HFFc6 (cell line): ENCODE data around the gene AK9. TPM values are rescaled to one million over a fixed set of nuclear protein-coding genes. Genes with fewer than 3 reads are reported as not detected.

ENCODE experiments used
- DNase-seq: peaks from one replicate; pipeline ENCODE4 v3.0.0-alpha.2; 2018
- H3K27ac Mint-ChIP-seq: 2 replicates; pipeline ENCODE4 v1.8.0; 2020; ENCODE audit warnings: mild to moderate bottlenecking, mixed read lengths
- H3K27me3 Mint-ChIP-seq: 2 replicates; pipeline ENCODE4 v1.8.0; 2021; ENCODE audit warnings: mild to moderate bottlenecking, moderate library complexity, mixed read lengths; ENCODE audit not compliant: insufficient read depth
- H3K36me3 Mint-ChIP-seq: 2 replicates; pipeline ENCODE4 v1.8.0; 2021; ENCODE audit warnings: low read depth, mixed read lengths
- H3K4me1 Mint-ChIP-seq: 2 replicates; pipeline ENCODE4 v1.8.0; 2020; ENCODE audit warnings: low read depth, mixed read lengths
- H3K4me3 Mint-ChIP-seq: 2 replicates; pipeline ENCODE4 v1.8.0; 2020; ENCODE audit warnings: mild to moderate bottlenecking, moderate library complexity, mixed read lengths
- H3K9me3 Mint-ChIP-seq: 2 replicates; pipeline ENCODE4 v1.8.0; 2020; ENCODE audit warnings: mild to moderate bottlenecking, mixed read lengths
- total RNA-seq, 6 experiments: library from RNA; stranded (reverse); fragmentation: NEBNext Ultra II Directional; extraction: Animal tissue kit (Norgen Biotek cat#: 25700); gene quantifications; 2 replicates in 1 of 6; 3 replicates in 5 of 6; pipeline ENCODE4 v1.2.3, GENCODE V29; 2021
- TF ChIP-seq, protein P1 (sequence below): fragments of 200-600 bp; sonication (generic); IDR thresholded peaks from 2 replicates; pipeline ENCODE4 v1.5.0; 2021; ENCODE audit warnings: antibody characterized with exemption, mild to moderate bottlenecking

AK9 gene
- total RNA-seq, 6 experiments from 2014 or later, result 1.2 to 2.0 (median 1.5) TPM

DNA sequence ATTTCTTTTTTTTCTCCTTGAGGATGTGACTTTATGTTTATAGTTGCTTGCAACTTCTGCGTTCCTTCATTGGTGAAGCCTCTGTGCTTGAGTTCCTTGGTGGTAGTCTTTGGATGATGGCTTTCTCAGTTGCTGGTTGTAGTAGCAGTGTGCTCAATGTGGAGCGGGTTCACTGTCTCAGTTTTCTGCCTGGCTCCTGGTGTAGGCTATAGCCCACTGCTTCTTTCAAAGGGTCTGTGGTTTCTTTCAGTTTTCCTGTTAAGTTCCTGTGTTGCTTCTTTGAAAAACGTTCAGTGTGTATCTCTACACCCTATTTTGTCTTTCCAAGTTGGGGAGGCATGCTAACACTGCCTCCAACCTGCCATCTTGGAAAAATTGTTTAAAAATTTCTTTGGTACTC, 174.1 kb downstream of the AK9 start:
- H3K9me3 Mint-ChIP-seq, result no peaks in the 10 kb centered on the region
- no peak for DNase-seq
- no peak overlapping the region for H3K27ac Mint-ChIP-seq
- H3K36me3 Mint-ChIP-seq, result no peaks in the 10 kb centered on the region
- H3K4me1 Mint-ChIP-seq, result peaks cover 42% of the 10 kb centered on the region
- peaks cover 10% of the 10 kb centered on the region for H3K27me3 Mint-ChIP-seq
- TF ChIP-seq, protein P1, sequence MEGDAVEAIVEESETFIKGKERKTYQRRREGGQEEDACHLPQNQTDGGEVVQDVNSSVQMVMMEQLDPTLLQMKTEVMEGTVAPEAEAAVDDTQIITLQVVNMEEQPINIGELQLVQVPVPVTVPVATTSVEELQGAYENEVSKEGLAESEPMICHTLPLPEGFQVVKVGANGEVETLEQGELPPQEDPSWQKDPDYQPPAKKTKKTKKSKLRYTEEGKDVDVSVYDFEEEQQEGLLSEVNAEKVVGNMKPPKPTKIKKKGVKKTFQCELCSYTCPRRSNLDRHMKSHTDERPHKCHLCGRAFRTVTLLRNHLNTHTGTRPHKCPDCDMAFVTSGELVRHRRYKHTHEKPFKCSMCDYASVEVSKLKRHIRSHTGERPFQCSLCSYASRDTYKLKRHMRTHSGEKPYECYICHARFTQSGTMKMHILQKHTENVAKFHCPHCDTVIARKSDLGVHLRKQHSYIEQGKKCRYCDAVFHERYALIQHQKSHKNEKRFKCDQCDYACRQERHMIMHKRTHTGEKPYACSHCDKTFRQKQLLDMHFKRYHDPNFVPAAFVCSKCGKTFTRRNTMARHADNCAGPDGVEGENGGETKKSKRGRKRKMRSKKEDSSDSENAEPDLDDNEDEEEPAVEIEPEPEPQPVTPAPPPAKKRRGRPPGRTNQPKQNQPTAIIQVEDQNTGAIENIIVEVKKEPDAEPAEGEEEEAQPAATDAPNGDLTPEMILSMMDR, result no peak
- no peak overlapping the region for H3K4me3 Mint-ChIP-seq

DNA sequence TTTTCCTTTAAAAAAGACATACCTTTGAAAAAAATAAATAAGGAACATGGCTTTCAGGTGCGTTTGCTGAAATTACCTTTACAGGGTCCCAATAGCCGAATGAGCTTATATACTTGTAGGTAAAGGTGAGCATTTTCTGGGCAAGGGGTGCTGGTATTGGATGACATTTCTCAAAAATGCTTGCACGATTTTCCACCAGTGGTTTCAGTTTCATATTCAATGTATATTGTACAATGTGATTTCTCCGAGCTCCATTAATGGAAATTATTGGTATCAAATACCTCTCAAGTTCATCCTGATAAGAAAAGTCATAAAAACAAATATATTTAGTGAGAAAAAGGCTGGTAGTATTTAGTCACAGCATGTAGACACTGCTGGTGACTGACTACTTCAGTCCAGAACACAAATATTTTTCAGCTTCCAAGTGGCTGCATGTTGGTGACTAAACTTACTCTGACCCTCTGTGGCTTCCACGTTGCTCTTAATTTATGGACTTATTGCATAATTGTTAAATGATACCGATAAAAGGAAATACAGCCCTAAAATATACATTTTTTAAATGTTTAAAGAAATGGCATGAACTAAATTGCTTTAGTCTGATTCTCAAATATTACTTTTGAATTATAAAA, 175.1 kb downstream of the AK9 start:
- no peak for DNase-seq
- no peak overlapping the region for H3K27ac Mint-ChIP-seq
- H3K27me3 Mint-ChIP-seq, result peaks cover 10% of the 10 kb centered on the region
- H3K9me3 Mint-ChIP-seq, result no peaks in the 10 kb centered on the region
- peaks cover 46% of the 10 kb centered on the region for H3K4me1 Mint-ChIP-seq
- H3K36me3 Mint-ChIP-seq, result no peaks in the 10 kb centered on the region
- TF ChIP-seq, protein P1, result no peak
- peak overlapping the region; percentile 80 for H3K4me3 Mint-ChIP-seq

DNA sequence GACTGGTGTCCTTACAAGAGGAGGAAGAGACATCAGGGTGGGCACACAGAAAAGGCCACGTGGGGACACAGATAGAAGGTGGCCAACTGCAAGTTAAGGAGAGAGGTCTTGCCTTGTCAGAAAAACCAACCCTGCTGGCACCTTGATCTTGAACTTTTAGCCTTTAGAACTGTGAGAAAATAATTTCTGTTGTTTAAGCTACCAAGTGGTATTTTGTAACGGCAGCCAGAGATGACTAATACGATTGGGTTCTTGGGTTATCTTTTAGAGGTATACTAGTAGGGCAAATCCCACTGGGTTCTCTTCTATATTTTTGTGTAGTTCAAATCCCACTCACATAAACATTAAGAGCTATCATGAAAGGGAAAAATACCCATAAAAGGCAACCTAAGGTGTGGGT, 176.1 kb downstream of the AK9 start:
- TF ChIP-seq, protein P1, result no peak
- Mint-ChIP-seq H3K9me3 (no peaks in the 10 kb centered on the region), H3K4me1 (peaks cover 46% of the 10 kb centered on the region), H3K4me3 (no peak overlapping the region), H3K36me3 (no peaks in the 10 kb centered on the region), H3K27ac (no peak overlapping the region), H3K27me3 (peaks cover 11% of the 10 kb centered on the region)
- DNase-seq, result no peak

DNA sequence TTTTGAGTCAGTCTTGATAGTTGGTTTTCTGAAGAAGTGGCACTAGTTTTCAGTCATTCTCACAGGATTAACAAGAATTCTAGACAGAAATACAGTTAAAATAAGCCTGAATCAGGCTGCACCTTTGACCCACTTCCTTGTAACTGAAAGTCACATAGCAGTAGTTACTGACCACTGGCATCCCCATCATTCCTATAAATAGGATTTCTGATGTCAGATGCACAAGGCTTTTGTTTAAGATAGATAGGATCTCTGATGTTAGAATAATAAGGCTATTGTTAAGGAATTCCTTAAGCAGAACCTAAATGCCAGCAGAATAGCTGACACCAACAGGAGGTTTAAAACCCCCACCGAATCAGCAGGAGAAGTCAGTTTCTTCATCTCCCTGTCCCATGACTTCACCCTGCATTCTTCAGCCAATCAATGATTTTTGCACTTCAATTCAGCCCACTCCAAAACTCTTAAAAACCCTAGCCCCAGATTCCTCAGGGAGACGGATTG, 177.4 kb downstream of the AK9 start:
- peak; percentile 75 for DNase-seq
- Mint-ChIP-seq H3K4me3 (peak overlapping the region; percentile 42; the same call in 1 of the 2 replicates), H3K9me3 (no peaks in the 10 kb centered on the region), H3K4me1 (peaks cover 46% of the 10 kb centered on the region), H3K36me3 (no peaks in the 10 kb centered on the region), H3K27ac (peak overlapping the region; percentile 38), H3K27me3 (peaks cover 3% of the 10 kb centered on the region; the same call in 1 of the 2 replicates)
- TF ChIP-seq, protein P1, result no peak

DNA sequence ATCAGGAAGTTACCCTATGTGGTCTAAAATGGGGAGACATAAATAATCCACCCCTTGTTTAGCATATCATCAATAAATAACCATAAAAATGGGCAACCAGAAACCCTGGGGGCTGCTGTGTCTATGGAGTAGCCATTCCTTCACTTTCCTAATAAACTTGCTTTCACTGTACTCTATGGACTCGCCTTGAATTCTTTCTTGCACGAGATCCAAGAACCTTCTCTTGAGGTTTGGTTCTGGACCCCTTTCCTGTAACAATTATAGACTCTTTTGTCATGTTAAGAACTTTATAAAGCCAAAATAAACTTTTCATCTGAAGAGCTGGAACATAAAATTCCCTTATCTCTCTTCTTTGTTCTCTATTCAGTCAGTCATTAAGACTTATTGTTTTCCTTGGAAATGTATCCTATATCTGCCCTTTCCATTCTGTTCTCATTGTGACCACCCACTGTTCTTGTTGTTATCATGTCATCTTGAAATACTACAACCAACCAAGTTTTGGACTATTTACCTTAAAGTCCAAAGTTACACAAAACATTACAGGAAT, 178.7 kb downstream of the AK9 start:
- DNase-seq, result no peak
- Mint-ChIP-seq H3K9me3 (no peaks in the 10 kb centered on the region), H3K27ac (no peak overlapping the region), H3K36me3 (no peaks in the 10 kb centered on the region), H3K4me1 (peaks cover 46% of the 10 kb centered on the region), H3K4me3 (no peak overlapping the region), H3K27me3 (peaks cover 3% of the 10 kb centered on the region; the same call in 1 of the 2 replicates)
- TF ChIP-seq, protein P1, result no peak
